Activated CD4-positive, alpha-beta T cell treated with anti-CD3 and anti-CD28 coated beads for 24 hours (primary cell): Measurements from ENCODE around the gene SLC44A4.

Experiments
- DNase-seq, 2 donors: peaks; one replicate each; pipeline ENCODE4 v3.0.0-alpha.2; 2020; ENCODE audit warnings: low read depth in 2 of 2

SLC44A4 gene

DNA sequence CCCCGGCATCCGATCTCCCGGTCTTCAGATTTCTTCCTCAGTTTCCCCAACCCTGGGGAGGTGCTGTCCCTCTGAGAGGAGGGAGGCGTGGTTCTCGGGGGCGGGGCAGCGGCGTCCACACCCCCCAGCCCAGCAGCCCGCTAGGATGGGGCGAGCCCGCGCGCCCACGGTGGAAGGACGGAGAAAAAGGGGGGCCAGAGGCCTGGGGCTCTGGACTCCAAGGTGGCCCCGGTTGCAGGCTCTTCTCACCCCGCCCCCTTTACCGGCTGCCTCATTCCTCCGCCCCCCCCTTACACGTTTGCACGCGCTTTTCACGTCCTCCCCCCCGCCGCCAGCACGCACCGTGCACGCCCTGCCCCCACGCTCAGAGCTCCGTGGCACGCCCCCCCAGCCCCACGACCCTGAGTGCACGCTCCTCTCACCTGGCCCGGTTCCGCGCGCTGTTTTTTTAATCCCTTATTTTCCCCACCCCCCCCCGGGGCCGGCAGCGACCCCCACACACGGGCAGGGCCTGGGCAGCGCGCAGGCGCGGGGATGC, 22.7 kb upstream of the SLC44A4 start:
- DNase-seq = peak; percentile 50 to 63

DNA sequence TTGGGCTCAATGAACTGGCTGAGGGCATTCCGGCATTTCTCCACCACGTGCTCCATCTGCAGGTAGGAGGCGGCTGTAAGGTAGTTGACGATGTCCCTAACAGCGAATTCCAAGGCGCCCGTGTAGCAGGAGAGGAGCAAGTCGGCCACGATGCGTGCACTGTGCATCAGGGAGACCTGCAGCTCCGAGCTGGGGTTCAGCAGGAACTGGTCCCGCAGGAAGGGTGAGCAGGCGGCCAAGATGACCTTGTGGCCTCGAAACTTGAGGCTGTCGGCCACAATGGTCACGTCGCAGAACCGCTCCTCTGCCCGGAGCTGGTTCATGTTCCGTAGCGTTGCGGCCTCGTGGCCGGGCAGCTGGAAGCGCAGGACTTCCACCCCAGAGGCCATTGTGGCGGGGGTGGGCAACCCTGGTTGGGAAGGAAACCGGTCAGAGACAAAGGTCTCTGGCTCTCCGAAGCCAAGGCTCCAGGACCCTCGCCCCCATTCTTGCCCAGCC, 22.2 kb upstream of the SLC44A4 start:
- DNase-seq = no peak

DNA sequence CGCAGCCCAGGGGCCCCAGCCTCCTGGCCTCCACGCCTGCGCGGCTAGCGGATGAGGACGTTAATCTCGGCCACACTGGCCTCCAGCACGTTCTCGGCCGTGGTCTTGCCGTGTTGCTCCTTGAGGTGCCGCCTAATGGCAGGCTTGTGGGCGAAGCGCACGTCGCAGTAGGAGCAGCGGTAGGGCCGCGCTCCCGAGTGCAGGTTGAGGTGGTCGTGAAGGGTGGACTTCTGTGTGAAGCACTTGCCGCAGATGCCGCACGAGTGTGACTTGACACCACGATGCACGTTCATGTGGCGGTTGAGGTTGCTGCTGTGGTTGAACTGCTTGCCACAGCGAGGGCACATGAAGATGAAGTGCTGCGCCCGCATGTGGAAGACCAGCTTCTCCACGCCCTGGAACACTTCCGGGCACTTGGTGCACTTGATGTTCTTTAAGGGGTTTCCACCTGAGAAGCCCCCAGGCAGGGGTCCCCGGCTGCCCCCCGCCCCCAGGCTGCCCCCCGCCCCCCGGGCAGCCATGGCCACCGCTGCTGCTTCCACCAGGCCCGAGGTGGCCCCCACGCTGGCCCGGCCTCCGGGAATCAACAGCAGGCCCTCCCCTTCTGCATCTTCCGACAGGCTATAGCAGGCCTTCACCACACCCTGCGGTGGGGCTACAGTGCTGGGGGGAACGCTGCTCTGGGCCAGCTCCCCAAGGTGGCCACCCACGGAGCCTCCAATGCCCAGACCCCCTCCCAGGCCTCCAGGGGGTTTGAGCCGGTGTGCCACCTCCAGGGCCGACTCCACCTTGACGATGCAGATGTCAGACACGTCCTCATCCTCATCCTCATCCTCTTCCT, 21.3 kb upstream of the SLC44A4 start:
- no peak for DNase-seq

DNA sequence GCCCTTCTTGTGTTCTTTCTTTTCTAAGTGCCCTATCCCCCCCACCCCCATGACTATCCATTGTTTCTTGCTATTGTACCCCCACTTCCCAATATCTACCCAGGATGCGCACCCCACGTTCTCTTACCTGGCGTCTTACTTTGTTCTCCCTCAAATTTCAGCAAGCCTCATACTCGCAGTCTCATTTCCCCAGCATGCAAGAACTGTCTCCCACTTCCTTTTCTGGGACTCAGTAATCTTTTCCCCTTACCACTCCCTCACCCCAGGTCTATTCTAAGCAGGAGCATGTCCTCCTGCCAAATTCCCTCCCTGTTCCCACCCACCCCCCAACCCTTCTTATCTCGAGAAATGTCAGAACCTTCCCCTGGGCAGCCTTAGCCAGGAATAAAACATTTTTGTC, 20.4 kb upstream of the SLC44A4 start:
- DNase-seq = no peak

DNA sequence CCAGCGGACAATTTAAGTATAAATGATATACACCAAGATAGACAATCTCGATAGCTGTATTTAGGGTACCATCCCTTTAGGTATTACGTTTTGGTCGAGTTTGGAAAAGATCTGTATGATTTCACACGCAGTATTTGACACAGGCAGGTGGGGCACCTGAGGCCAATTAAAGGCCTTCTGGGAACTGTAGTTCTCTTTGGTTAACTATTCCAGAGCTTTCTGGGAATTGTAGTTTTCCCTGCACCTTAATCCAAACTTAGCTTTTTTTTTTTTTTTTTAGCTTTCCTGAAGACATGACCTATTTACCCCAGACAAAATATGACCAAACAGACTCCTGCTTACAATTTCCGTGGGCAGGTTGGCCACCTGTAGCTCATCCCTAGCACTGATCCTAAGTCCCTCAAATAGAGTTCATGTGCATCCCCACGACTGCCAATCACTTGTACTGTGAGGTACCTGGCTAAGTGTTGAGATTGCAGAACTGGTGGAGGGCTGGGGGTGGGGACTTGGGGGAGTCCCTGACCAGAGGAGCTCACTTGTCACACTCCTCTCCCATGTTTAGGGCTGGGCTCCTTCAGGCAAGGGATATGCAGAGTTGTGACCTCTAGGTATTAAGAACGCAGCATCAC, 19.7 kb upstream of the SLC44A4 start:
- DNase-seq = no peak

DNA sequence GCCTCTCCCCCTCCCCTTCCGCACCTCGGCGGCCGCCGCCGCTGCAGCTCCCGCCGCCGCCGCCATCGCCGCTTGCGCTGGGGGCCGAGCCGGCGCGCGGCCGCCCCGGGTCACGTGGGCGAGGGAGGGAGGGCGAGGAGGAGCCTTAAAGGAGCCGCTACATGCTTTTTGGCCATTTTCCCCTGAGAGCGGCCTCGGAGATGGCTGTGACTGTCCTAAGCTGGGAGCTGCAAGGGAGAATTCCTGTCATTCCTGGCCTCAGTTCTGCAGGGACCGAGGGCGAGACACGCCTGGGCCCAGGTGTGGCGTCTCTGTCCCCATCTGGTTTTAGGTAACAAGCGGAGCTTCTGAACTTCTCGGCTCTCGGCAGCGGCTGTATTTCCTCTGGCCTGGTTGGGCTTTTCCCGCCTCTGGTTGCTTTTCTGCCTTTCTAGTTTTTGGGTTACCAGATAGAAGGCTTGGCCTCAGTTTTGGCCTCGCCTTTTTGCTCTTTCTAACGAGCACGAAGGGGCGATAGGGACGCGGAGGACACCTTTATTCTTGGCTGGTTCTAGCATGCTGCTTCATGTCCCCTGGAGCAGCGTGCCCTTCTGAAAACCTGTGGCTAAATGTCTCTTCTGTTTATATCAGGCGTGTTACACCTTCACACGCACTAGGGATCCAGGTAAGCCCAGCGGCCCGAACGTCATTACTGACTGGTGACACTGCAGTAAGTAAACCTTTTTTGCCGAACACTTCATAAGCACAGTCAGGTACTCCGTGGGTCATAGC, 19.0 kb upstream of the SLC44A4 start, which contains the start of gene EHMT2:
EHMT2 (minus strand) TSS at position 87 of the 771 bp plus-strand sequence; CDS start at position 66, 21 bp downstream.
- DNase-seq = peak; percentile 76 to 79

DNA sequence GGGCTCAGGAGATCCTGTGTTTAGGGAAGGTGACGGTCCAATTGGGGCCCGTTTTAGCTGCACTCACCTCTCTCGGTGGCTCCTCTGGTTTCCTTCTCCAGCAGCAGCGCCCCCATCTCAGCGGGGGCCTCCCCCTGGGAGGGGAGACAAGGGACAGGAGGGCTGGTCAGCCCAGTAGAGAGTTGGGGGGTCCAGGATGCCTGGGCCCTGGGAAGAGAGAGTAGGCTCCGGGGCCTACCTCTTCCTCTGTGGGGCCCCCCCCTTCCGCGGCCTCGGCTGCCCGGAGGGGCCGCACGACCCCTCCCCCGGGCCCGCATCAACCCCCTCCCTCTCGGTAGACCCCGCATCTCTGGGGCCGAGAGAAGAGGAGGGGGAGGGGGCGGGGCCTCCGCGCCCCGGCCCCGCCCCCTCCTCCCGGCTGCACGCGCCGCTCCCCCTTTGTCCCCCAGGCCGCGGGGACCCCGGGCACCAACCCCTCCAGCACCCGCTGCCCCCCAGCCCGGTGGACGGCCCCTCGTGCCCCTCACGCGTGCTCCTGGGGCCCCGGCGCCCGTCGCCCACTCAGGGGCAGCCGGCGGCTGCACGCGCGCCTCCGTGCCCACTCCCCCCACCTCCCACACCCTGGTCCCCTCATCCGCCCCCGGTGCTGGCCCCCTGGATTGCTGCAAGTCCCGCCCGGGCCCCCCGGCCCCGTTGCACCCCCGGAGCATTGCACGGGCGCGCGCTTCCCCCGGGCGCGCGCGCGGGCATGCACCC, 18.2 kb upstream of the SLC44A4 start:
- no peak for DNase-seq

DNA sequence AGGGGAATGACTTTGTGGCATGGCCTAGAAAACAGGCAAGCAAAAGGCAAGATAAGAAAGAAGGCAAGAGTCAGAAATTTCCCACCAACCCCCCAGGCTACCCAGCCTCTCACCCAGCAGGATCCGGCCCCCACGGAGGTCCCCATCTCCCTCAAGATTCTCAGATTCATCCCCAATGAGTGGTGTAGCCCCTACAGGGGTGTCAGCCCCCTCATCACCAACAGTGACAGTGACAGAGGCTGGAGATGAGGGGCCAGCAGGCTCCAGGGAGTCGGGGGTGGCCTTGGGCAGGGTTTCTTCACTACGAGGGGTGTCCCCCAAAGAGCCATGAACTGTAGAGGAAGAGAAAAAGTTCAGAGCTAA, 17.7 kb upstream of the SLC44A4 start:
- no peak for DNase-seq

DNA sequence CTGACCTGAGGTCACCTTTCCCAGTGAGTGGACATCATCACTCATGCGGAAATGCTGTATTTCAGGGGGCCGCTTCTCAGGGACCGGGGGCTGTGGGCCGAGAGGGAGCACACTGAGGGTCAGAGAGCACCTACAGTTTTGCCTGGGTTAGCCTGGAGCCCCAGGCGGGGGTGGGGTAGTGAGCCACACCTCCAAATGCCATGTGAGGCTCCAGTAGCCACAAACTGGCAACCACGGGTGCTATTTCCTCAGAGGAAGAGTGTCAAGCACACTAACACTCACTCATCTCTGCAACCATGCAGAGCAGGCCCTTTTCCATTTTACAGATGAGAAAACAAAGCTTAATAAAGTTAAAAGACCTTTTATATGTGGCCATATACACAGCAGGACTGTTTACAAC, 14.0 kb upstream of the SLC44A4 start:
- no peak for DNase-seq

DNA sequence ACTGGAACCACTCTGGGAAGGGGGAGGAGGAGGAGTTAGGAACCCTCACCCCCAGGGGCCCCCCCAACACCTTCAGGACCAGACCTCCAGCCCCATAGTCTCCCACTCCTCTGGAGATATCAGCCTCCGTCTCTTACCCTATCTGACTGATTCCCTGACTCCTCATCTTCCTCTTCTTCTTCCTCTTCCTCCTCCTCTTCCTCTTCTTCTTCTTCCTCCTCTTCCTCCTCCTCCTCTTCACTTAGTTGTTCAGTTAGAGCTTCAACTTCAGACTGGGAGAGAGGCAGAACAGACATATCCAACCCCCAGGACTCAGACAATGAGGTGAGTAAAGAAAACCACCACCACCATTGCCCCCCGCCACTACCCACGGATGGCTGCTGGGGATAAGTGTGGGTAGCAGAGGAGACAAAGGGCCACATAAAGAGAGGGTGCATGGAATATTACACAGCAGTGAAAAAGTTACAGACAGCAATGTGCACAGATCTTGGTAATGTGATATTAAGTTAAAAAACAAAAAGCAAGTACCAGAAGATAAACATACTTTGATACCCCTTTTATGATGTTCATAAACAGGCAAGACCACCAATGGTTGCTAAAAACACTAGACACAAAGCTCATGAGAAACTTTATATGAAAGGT, 10.7 kb upstream of the SLC44A4 start:
- DNase-seq = no peak

DNA sequence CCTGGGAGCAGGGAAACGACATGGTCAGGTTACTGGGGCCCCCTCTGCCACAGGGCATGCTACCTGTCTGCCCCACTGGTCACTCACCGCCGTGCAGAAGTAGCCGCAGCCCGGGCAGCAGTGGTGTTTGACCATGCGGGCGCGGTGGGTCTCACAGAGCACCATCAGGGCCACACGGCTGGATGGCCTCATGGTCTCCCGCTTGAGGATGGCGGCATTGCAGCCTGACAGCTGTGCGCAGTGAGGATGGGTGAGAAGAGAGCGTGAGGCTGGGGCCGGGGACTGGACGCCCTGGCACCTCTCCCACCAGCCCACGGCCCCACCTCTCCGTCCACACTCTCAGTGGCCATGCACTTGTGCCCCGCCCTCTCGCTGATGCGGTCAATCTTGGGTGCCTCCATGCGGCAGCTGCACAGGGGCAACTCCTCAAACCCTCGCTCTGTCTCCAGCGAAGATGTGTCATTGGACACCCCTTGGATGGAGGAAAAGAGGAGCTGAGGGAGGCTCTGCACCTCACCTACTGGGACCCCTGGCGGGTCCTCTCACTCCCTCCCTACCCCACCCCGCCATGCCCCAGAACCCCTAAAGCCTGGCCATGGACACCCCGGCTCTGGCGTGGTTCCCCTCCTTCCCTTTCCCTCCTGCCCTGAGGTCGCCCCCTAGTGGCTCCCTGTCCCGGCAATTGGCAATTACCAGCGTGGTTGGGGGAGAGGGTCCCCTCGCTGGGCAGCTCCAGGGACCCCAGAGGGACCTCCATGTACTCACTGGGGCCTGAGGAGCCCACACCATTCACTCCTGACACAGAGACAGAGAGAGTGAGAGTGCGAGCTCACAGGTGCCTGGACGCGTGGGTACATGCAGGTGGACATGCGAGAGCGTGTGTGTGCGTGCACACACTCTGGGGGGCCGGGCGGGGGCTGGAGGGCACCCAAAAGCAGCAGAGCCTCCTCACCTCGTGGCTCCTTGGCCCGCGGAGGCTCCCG, 9.8 kb upstream of the SLC44A4 start:
- DNase-seq = peak; percentile 44 to 54

DNA sequence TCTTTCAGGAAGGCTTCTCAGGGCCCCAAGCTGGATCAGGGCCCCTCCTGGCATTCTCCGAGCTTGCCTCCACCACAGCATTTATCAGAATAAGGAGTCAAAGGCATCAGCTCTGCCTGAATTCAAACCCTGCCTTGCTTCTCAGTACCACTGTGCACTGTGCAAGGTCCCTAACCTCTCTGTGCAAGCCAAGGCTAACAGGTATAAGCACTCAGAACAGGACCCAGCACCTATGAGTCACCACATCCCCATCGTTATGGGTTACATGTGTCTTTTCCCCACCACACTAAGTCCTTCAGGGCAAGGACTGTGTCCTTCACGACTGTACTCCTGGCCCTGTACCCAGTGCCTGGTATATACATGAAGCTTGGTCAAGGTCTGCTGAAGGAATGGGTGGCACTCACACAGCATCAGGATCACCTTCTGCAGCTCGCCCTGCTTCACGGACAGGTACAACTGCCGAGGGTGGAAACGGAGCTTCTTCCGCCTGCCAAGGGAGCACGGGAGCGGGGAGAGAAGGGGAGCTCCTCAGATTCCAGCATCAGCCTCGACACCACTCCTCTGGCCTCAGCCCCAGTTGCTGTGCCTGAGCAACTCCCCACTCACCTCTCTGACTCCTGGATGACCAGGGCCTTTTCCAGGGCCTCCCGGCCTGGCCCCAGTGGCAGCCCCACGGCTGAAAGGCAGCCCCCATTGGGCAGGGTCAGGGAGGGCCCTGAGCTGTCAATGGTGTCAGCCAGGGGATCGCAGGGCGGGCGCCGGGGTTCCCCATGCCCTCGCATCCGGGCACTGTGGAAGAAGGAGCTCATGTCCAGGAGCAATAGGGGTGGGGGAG, 8.6 kb upstream of the SLC44A4 start:
- DNase-seq = no peak

DNA sequence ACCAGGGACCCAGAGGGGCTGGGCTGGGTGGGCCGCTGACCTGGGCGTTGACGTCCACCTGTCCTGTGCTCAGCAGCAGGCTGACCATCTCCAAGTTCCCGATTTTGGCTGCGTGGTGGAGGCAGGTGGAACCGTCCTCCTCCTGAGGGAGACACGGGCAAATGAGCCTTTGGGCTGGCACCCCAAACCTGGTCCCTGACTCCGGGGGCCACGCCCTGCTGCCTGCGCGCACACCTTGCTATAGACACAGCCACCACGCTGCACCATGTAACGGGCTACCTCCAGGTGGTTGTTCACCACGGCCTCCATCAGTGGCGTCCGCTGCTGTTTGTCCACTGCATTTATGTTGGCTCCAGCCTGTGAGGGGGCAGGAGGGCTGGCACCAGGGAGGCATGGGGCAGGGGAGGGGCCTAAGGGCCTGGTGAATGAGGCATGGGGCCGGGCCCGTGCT, 7.8 kb upstream of the SLC44A4 start:
- no peak for DNase-seq

DNA sequence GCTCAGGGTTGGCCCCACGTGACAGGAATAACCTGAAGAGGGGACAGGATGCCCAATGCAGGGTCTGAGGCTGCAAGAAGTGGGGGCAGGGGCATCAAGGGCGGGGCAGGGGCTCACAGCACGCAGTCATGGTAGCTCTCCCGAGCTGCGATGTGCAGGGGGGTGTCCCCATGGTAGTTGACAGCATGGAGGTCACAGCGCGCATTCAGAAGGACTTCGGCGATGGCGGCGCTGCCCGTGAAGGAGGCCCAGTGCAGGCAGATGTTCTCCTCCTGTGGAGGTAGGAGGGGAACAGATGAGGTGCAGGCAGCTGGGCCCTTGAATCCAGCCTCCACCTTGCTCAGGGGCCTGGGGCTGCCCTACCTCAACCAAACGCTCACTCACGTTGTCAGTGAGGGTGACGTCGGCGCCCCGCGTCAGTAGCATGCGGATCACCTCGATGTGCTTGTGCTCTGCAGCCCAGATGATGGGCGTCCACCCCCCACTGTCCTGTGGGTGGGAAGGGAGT, 5.8 kb upstream of the SLC44A4 start:
- DNase-seq = no peak

DNA sequence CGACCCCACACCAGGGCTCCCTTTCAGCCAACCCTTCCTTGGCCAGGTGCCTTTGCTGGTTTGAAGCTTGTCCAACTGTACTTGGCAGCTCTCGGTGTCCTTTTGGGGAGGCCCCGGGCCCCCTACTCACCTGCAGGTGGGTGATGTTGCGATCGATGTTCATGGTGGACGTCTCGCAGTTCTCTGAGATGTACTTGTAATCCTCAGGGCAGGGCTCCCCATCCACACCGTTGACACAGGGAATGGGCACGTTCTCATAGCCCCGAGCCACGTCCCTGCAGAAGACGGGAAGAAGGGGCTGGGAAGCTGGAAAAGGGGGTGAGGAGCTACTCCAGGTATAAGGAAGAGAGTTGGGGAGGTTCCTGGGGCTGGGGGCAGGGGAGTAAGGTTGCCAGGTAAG, 4.9 kb upstream of the SLC44A4 start:
- no peak for DNase-seq

DNA sequence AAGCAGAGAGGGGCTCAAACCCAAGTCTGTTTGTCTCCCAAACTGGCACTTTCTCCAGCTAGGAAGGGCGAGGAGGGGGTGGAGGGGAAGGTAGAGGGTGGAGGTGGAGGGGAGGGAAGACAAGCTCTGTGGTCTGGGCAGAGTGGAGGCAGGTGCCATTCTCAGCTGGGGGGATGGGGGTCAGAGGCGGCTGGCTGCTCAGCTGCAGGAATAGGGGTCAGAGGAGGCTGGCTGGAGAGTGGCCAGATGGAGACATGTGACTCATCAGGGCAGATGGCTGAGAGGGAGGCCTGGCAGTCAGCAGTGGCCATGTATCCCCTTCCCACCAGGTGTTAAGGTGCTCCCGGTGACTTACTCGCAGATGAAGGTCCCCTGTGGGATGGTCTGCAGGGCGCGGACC, 3.5 kb upstream of the SLC44A4 start:
- no peak for DNase-seq

DNA sequence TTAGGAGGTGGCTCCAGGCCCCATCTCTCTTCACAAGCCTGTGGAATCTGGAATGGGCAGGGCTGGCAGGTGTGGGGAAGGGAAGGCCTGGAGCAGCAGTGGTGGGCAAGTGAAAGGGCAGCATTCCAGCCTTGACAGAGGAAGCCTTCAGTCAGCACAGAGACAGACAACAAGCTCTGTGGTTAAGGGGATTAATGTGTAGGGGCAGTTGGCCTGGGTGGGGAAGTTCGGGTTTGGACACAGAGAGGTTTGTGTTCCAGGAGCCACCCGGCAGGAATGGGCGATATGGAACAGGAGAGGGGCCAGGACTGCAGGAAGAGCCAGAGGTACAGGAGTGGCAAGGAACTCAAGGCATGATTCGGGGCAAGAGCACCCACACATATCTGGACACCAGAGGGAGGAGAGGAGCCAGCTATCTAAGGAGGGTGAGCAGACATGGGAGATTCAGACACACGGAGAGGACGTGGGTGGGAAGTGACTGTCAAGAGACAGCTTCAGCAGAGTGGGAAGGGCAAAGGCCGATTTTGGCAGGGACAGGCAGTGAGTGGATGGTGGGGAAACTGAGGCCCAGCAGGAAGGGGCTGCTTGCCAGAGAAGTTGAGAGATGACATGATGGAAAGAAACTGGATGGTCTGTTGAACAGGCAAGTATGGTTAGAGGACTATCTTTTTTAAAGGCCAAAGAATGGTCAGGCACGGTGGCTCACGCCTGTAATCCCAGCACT, 2.5 kb upstream of the SLC44A4 start:
- no peak for DNase-seq

DNA sequence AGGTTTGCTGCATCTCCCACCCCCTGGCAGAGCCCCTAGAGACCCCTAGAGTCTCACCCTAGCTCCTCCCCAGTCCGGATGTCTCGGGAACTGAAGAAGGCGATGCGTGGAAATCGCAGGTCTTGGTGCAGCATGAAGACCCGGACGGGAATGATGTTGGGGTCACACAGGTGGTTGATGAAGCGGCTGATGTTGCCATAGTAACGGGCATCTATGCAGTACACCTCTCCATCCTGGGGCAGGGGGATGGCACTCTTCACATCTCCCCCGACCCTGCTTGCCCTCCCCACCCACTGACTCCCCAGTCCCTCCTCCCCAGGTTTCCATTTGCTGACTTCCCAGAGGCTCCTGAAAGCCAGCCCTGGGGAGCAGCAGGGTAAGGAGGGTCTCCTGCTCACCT, 1.8 kb upstream of the SLC44A4 start:
- DNase-seq = no peak
